GM18526 (cell line): ENCODE data around the gene NME5.

ENCODE experiments used
- POLR2A ChIP-seq: IDR thresholded peaks from 3 replicates; pipeline ENCODE4 v1.6.1; 2011; ENCODE audit not compliant: insufficient read length; ENCODE audit errors: extremely low read depth

NME5 gene

GRCh38 chr5:138138949-138139780 is at the start of gene NME5:
NME5 (minus strand) TSS chr5:138139428; CDS start chr5:138138780, 648 bp downstream.
- no peak for TF ChIP-seq POLR2A

- TF ChIP-seq POLR2A = no peak
Measured at GRCh38 chr5:138188626-138189025, 49.4 kb upstream of the NME5 start.

DNA sequence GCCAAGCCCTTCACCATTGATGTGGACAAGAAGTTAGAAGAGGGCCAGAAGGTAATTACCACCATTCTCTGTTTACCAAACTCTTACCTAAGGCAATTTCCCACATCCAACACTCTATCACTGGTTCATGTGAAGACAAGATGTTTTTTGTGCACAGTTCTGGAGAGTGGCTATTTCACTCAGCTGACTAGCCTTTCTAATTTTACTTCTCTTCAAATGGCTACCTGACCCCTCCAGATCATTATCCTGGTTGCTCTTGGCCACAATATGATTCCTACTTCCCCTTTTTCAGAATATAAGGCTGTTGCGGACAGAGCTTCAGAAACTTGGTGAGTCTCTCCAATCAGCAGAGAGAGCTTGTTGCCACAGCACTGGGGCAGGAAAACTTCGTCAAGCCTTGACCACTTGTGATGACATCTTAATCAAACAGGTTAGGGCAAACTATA is 46.8 kb upstream of the NME5 start:
- no peak for TF ChIP-seq POLR2A

DNA sequence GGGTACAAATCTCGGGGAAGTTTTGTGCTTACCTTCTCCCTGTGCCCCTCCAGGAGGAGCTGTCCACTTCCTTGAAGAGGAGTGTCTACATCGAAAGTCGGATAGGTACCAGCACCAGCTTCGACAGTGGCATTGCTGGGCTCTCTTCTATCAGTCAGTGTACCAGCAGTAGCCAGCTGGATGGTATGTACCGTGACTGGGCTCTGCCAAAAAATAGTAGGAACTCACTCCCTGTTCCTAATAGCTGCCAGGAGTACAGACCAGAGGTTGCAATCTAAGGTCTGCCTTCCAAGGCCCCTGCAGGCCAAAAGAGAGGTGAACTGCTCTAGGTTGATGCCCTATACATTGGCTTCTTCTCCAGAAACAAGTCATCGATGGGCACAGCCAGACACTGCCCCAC is 43.6 kb upstream of the NME5 start:
- TF ChIP-seq POLR2A = no peak

DNA sequence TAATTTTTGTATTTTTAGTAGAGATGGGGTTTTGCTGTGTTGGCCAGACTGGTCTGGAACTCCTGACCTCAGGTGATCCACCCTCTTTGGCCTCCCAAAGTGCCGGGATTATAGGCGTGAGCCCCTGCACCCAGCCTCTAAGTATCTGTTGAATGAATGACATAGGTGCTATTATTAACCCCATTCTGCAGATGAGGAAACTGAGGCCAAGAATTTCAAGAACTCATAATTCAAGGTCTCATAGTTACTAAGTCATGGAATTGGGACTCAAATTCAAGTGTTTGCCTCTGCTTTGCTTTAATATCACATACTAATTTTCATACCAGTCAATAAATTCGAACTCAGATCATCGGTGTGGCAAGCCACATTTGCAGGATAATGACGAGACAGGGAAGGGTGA is 41.6 kb upstream of the NME5 start:
- no peak for TF ChIP-seq POLR2A

GRCh38 chr5:138180183-138180782 is 41.1 kb upstream of the NME5 start:
- TF ChIP-seq POLR2A = no peak

DNA sequence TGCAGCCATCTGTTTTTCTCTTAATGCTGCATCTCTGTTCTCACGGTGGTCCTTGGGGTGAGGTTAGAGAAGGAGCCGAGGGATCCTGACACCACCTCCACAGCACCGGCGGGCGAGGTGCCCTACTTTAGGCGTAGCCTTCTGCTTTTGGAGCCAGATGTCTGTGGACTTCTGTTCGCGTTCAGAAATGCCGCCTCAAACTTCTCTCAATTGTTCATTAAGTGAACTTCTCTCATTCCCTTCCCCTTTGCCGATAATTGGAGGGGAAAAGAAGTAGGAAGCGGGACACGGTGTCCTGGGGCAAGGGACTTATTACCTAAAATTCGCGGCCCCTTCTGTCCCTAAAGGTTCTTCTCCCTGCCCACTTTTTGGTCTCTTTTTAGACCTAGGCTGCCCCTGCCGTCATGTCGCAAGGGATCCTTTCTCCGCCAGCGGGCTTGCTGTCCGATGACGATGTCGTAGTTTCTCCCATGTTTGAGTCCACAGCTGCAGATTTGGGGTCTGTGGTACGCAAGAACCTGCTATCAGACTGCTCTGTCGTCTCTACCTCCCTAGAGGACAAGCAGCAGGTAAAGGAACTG is 40.1 kb upstream of the NME5 start:
- TF ChIP-seq POLR2A = no peak

GRCh38 chr5:138178516-138179276 is 39.5 kb upstream of the NME5 start, which contains the start of the genes BRD8 and KIF20A:
BRD8 (minus strand) TSS chr5:138178630; CDS start chr5:138178614, 16 bp downstream.
KIF20A (plus strand) TSS chr5:138179112; CDS start chr5:138179681, 569 bp downstream.
- peak; percentile 78 for TF ChIP-seq POLR2A

- TF ChIP-seq POLR2A = no peak
Measured at GRCh38 chr5:138177941-138178515, 38.8 kb upstream of the NME5 start.

- no peak for TF ChIP-seq POLR2A
Measured at GRCh38 chr5:138170299-138170698, 31.1 kb upstream of the NME5 start.

DNA sequence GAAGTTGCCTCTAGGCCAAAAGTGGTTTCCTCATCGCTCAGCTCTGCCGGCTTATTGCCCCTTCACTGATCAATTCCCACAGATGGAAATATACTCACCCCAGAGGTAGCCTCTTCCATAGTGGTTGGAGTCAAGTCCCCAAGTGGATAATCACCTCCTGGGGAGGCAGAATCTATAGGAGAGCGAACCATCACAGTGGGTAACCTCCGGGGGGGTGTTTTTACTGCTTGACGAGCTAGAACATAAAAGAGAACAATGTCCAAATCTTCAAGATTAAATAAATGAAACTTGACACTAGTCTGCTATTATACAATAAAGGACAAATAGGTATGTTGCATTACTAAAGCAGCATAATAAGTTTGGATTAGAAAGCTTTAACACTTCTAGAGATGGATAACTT is 29.9 kb upstream of the NME5 start:
- TF ChIP-seq POLR2A = no peak

DNA sequence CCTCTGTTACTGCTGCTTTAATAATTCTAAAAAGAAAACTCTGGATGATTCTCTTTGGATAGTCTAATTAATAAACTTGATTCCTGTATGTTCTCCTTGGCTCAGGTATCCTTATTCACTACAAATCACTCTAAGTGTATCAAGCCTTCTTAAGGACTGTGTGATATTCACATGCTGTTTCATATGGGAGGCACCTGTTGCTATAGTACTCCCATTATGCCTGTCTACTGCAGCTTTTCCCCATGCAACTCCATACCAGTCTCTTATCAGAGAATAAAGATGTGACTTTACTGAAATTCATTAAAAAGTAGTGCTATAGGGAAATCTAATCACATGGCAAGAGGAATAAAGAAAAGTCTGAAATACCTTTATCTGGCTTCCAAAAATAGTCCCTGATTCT is 24.5 kb upstream of the NME5 start:
- TF ChIP-seq POLR2A = no peak

- TF ChIP-seq POLR2A = no peak
Measured at GRCh38 chr5:138160706-138161105, 21.5 kb upstream of the NME5 start.

GRCh38 chr5:138159666-138160065 is 20.4 kb upstream of the NME5 start:
- TF ChIP-seq POLR2A = no peak

GRCh38 chr5:138157626-138158025 is 18.4 kb upstream of the NME5 start:
- TF ChIP-seq POLR2A = no peak

GRCh38 chr5:138149530-138149929 is 10.3 kb upstream of the NME5 start:
- TF ChIP-seq POLR2A = no peak

- no peak for TF ChIP-seq POLR2A
Measured at GRCh38 chr5:138148811-138149210, 9.6 kb upstream of the NME5 start.
